HG02759 (cell line): ENCODE data around the gene OSTN.
A peak's percentile ranks its signal among the peaks of the same experiment; 100 is the strongest.
"Not testable (repeated sequence)": the region's sequence is repeated elsewhere in the genome, so short reads cannot be mapped to it uniquely, and the experiment has no call there.

ENCODE experiments used
- ATAC-seq: cut with Tn5 transposase; IDR thresholded peaks from one replicate; pipeline ENCODE4 v1.9.1; 2021; ENCODE audit warnings: mild to moderate bottlenecking, moderate library complexity; ENCODE audit not compliant: unreplicated experiment

The OSTN gene

GRCh38 chr3:191262650-191263049 lies 63.6 kb downstream of the OSTN start:
- peak; percentile 43 for ATAC-seq

- ATAC-seq, result peak; percentile 82
These were observed 64.3 kb downstream of the OSTN start for GRCh38 chr3:191263365-191263764.

- no peak for ATAC-seq
These were observed 64.8 kb downstream of the OSTN start for GRCh38 chr3:191263850-191264249.

GRCh38 chr3:191268737-191269136 lies 69.7 kb downstream of the OSTN start:
- no peak for ATAC-seq

- peak; percentile 74 for ATAC-seq
These were observed 70.4 kb downstream of the OSTN start for GRCh38 chr3:191269289-191270085.

- not testable (repeated sequence) for ATAC-seq
These were observed 76.2 kb downstream of the OSTN start for GRCh38 chr3:191275244-191275643.

- ATAC-seq, result no peak
These were observed 76.7 kb downstream of the OSTN start for GRCh38 chr3:191275751-191276150.

- ATAC-seq, result no peak
These were observed 81.1 kb downstream of the OSTN start for GRCh38 chr3:191280111-191280510.

- no peak for ATAC-seq
These were observed 81.8 kb downstream of the OSTN start for GRCh38 chr3:191280882-191281281.

- no peak for ATAC-seq
These were observed 83.5 kb downstream of the OSTN start for GRCh38 chr3:191282251-191283185.

- no peak for ATAC-seq
These were observed 84.4 kb downstream of the OSTN start for GRCh38 chr3:191283400-191283799.

GRCh38 chr3:191290311-191291025 lies 91.4 kb downstream of the OSTN start:
- ATAC-seq, result peak; percentile 86

- ATAC-seq, result no peak
These were observed 93.4 kb downstream of the OSTN start for GRCh38 chr3:191292243-191293015.

- ATAC-seq, result no peak
These were observed 95.2 kb downstream of the OSTN start for GRCh38 chr3:191294291-191294690.

- peak; percentile 88 for ATAC-seq
These were observed 97.0 kb downstream of the OSTN start for GRCh38 chr3:191296041-191296541.

GRCh38 chr3:191298846-191299245 lies 99.8 kb downstream of the OSTN start:
- no peak for ATAC-seq

GRCh38 chr3:191300422-191300821 lies 101.4 kb downstream of the OSTN start:
- peak; percentile 31 for ATAC-seq

GRCh38 chr3:191301017-191301416 lies 102.0 kb downstream of the OSTN start:
- peak; percentile 67 for ATAC-seq

- ATAC-seq, result no peak
These were observed 102.9 kb downstream of the OSTN start for GRCh38 chr3:191301782-191302411.

- no peak for ATAC-seq
These were observed 103.4 kb downstream of the OSTN start for GRCh38 chr3:191302451-191302850.
